HG03520 (cell line): Measurements from ENCODE around the gene HIVEP3.

Experiments used
- ATAC-seq: cut with Tn5 transposase; IDR thresholded peaks from one replicate; pipeline ENCODE4 v1.9.1; 2021; ENCODE audit warnings: mild to moderate bottlenecking, moderate library complexity; ENCODE audit not compliant: unreplicated experiment

The HIVEP3 gene

GRCh38 chr1:41529621-41530395 is 388.9 kb downstream of the HIVEP3 start:
- ATAC-seq: no peak

DNA sequence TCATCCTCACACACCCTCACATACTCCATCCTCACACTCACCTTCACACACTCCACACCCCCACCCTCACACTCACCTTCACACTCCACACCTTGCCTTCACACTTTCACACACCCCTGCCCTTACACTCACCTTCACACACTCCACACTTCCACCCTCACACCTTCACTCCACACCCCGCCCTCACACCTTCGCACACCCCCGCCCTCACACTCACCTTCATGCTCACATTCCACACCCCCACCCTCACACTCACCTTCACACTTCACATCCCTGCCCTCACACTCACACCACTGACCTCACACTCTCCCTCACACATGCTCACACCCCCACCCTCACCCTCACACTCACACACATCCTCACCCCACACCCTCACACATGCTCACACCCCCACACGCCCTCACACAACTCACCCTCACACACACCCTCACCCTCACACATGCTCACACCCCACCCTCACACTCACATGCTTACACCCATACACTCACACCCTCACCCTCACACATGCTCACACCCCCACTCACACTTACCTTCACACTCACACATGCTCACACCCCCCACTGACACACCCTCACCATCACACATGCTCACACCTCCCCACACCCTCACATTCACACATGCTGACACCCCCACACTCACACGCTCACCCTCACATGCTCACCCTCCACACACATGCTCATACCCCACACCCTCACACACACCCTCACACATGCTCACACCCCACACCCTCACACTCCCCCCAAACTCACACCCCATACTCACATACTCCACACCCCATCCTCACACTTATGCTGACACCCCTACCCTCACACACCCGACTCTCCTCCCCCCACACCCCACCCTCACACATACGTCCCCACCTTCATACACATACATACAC is 389.8 kb downstream of the HIVEP3 start:
- no peak for ATAC-seq

DNA sequence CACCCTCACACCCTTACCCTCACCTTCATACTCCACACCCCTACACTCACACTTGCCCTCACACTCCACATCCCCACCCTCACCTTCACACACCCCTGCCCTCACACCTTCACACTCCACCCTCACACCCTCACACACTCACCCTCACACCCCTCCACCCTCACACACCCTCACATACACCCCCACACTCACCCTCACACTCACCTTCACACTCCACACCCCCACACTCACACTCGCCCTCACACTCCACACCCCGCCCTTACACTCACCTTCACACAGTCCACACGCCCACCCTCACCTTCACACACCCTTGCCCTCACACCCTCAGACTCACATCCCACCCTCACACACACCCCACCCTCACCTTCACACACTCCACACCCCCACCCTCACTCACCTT is 390.6 kb downstream of the HIVEP3 start:
- no peak for ATAC-seq

DNA sequence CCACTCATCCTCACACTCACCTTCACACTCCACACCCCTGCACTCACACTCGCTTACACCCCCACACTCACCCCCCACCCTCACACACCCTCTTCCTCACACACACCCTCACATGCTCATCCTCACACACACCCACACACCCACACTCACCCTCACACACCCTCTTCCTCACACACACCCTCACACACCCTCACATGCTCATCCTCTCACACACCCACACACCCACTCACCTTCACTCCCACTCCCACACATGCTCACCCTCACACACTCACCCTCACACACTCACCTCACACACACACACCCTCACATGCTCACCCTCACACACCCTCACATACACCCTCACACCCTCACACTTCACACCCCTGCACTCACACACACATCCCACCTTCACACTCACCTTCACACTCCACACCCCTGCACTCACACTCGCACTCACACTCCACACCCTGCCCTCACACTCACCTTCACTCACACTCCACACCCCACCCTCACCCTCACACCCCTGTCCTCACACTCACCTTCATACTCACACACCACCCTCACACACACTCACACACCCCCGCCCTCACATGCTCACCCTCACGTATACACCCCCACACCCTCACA is 391.7 kb downstream of the HIVEP3 start:
- ATAC-seq: no peak

- no peak for ATAC-seq
Observed at GRCh38 chr1:41525891-41526587, 392.7 kb downstream of the HIVEP3 start.

DNA sequence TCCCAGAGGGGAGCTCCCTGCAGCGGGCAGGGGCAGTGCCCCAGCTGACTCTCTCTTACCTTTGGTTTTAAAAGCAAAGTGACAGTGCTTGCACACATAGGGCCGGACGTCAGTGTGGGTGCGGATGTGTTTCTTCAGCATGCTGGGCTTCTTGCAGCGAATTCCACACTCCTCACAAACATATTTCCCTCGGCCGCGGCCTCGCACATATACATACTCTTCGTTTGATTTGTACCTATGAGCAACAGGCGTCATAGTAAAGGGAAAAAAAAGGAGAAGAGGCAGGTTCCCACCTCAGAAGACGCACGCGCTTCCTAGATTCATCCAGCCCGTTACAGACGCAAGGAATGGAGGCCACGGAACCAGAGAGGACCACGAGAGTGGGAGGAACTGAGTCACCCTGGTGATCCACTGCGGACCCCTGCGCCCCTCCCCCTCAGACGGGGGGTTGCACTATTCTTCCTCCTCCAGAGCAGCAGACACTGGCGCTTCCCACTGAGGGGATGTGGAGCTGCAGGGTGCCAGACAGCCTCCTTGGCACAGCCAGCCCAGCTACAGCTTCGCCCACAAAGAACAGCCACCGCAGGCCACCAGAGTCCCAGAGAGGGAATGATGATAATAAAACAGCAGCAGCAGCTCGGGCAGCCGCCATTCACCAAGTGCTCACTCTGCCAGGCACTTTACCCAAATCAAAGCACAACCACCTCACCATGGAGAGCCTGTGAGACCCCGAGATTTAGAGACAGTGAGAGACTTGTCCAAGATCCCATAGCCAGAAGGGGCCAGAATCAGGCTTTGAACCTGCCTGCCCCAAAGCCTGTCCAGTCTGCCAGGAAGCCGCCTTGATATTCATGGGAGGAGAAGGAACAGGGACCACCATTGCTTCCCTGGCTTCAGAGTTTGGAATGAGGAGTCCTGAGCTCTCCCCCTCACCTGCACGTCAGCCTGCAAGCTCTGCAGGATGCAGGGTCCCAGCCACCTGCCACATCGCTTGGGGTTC is 393.7 kb downstream of the HIVEP3 start:
- ATAC-seq: no peak

GRCh38 chr1:41523949-41524675 is 394.6 kb downstream of the HIVEP3 start:
- ATAC-seq: no peak

GRCh38 chr1:41523071-41523470 is 395.7 kb downstream of the HIVEP3 start:
- no peak for ATAC-seq

GRCh38 chr1:41521766-41522165 is 397.0 kb downstream of the HIVEP3 start:
- ATAC-seq: no peak

DNA sequence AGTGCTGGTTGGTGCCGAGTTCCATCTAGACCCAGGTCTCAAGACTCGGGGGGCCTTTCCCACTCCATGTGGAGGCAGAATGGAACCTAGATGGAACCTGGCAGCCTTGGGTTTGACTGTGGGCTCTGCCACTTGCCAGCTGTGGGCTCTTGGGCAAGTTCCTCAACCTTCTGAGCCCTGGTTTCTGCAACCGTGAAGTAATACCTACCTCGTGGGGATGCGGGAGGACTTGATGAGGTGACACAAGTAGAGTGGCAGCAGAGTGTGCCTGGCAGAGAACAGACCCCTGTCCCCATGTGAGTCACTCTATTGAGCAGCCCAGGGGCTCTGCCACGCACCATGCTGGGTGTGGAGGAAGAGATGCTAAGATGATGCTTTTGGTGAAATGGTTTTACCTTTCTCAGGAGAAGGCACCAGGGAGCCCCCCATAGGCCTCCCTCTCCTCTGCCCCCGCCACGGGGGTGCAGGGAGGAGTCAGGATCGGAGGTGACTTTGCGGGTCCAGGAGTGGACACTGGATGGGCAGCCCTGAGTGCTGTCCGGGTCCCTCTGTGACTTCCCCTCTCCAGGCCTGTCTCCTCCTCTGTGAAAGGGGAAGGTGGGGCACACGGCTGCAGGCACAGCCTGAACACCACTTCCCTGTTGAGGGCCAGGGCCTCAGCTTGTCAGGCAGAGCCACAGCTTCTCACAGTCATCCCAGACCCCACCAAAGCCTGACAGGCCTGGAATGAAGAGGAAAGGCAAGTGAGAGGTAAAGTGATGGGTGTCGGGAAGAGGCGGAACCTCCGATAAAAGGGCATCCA is 397.6 kb downstream of the HIVEP3 start:
- no peak for ATAC-seq

DNA sequence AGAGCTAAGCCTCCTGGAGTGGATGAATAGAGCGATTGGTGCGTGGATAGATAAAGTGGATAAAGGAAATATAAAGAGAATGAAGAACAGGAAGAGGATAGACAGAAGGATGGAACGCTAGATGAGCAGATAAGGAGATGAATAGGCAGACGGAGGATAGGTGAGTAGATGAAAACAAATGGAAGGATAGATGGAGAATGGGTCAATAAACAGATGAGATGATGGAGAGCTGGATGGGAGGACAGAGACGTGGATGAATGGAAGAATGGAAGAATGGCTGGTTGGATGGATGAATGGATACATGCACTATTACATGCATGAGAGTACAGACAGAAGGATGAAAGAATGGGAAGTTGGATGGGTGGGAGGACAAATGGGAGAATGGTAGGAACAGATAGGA is 399.1 kb downstream of the HIVEP3 start:
- no peak for ATAC-seq

DNA sequence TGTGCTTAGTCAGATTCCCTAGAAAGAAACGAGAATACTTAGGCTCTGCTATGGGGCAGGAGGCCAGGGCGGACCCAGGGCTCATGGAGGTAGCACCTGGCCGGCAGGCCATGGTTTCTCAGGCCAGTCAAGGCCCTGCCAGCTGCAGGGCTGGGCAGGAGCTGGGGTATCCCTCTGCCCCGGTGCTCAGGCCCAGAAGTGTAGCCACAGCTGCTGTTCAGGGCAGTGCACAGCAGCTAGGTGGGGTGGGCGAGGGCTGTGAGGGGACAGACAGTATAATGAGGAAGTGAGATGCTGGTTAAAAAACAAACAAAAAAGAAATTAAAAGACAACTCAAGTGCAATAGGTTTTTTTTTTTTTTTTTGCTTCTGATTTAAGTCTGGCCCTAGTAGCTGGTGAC is 400.3 kb downstream of the HIVEP3 start:
- ATAC-seq: no peak

DNA sequence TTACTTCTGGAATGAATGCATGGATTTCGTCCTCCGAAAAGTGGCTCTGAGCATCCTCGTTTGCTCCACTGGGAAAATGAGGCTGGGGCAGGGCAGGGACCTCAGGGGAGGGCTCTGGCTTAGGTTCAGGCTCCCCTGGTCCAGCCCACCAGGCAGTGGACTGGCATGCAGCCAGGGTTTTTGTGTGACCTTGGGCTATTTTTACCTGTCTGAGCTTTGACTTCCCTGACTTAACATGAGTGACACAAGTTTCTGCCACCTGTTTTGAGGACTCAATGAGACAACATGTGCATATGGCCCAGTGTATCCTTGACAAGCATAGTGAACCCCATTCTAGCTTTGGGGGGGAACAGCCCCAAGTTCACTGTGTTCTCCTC is 401.7 kb downstream of the HIVEP3 start:
- ATAC-seq: no peak

DNA sequence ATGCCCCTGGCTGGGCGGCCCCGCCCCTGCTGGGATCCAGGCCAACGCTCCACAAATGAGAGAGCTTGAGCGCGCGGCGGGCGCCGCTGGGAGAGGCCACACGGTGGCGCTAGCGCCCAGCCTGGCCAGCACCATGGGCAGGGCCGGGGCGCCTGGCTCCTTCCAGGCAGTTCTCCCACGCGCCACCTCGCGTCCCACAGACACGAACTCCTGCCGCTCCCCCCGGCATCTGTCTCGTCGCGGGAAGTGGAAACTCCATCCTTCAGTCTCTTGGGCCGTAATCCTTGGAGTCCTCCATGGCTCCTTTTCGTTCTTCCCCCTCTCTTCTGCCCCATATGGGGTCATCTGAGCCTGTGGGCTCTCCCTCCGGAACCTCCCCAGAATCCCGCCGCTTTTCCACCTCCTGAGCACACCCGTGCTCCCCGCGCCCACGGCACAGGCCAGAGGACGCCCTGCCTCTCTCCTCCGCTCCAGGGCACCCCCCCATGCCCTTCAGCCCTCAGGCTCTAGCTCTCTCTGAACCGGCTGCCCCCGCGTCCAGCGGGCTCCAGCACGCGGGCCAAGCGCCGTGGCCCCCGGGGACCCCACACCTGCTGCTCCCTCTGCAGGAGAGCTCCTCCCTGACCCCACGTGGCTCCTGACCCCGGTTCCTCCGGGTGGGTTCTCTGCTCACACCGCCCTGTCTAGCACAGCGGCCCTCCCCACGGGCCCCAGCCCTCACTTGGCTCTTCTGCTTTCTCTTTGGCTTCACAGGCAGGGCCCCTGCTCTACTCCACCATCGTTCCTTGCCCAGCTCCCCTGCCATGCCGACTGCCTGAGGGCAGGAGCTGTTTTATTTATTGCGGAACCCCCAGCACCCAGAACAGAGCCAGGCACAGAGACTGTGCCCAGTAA is 402.3 kb downstream of the HIVEP3 start:
- ATAC-seq: no peak

GRCh38 chr1:41515778-41516167 is 402.9 kb downstream of the HIVEP3 start:
- ATAC-seq: no peak

GRCh38 chr1:41515131-41515678 is 403.5 kb downstream of the HIVEP3 start:
- ATAC-seq: no peak

DNA sequence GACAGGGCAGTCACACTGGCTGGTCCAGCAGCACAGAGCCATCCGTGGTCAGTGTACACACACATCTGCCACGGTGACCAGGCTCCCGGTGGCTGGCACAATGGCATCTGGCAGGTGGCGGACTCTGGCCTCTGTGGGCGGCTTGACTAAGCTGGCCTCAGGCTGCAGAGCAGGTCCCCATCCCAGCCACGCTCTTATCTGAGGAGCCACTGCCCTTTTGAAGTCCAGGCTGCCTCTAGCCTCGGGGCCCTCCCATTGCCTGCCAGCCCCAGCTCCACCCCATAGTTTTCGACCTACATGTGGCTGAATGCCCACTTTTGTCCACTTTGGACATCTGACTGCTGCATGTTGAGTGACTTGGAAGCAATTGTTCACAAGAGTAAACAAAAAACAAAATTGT is 404.3 kb downstream of the HIVEP3 start:
- no peak for ATAC-seq
